Ishikawa (cell line): ENCODE measurements around the gene GFY.

ENCODE experiments used
- CEBPB ChIP-seq: IDR thresholded peaks from 2 replicates; pipeline ENCODE4 v1.6.1; 2012
- CREB1 ChIP-seq: IDR thresholded peaks from 2 replicates; pipeline ENCODE4 v1.6.1; 2012; ENCODE audit warnings: low read depth
- EGR1 ChIP-seq: IDR thresholded peaks from 2 replicates; pipeline ENCODE4 v1.6.1; 2012
- EP300 ChIP-seq: IDR thresholded peaks from 2 replicates; pipeline ENCODE4 v1.6.1; 2012; ENCODE audit warnings: borderline replicate concordance
- FOXM1 ChIP-seq: IDR thresholded peaks from 2 replicates; pipeline ENCODE4 v1.6.1; 2012; ENCODE audit warnings: low read depth, borderline replicate concordance
- NFIC ChIP-seq: IDR thresholded peaks from 2 replicates; pipeline ENCODE4 v1.6.1; 2012
- RAD21 ChIP-seq: IDR thresholded peaks from 2 replicates; pipeline ENCODE4 v1.6.1; 2012; ENCODE audit warnings: low read depth
- TAF1 ChIP-seq: IDR thresholded peaks from 2 replicates; pipeline ENCODE4 v1.6.1; 2012; ENCODE audit warnings: low read depth, mild to moderate bottlenecking
- TCF12 ChIP-seq: IDR thresholded peaks from 2 replicates; pipeline ENCODE4 v1.6.1; 2012; ENCODE audit warnings: low read depth
- TEAD4 ChIP-seq: IDR thresholded peaks from 2 replicates; pipeline ENCODE4 v1.6.1; 2012
- YY1 ChIP-seq: IDR thresholded peaks from 2 replicates; pipeline ENCODE4 v1.6.1; 2012; ENCODE audit warnings: low read depth
- ZBTB7A ChIP-seq: IDR thresholded peaks from 2 replicates; pipeline ENCODE4 v1.6.1; 2012; ENCODE audit warnings: low read depth
- TF ChIP-seq, protein P1 (sequence below): IDR thresholded peaks from 2 replicates; pipeline ENCODE4 v1.6.1; 2012; ENCODE audit warnings: low read depth, mild to moderate bottlenecking
- TF ChIP-seq, protein P2 (sequence below): IDR thresholded peaks from 2 replicates; pipeline ENCODE4 v1.6.1; 2012
- TF ChIP-seq, protein P3 (sequence below): IDR thresholded peaks from 2 replicates; pipeline ENCODE4 v1.6.1; 2012

Gene GFY

DNA sequence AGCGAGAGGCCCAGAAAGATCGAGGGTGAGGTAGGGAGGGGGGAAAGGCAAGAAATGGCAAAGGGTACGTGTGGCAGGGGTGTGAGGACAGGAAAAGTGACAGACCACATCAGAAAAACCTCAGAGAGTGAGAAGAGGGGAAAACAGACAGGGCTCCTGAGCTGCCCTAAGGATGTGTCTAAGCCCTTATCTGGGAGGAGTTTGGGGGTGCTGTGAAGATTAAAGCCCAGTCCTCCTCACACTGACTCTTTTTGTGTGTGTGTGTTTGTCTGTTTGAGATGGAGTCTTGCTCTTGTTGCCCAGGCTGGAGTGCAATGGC lies 1.2 kb upstream of the GFY start:
- TF ChIP-seq RAD21, result no peak
- TF ChIP-seq, protein P1, sequence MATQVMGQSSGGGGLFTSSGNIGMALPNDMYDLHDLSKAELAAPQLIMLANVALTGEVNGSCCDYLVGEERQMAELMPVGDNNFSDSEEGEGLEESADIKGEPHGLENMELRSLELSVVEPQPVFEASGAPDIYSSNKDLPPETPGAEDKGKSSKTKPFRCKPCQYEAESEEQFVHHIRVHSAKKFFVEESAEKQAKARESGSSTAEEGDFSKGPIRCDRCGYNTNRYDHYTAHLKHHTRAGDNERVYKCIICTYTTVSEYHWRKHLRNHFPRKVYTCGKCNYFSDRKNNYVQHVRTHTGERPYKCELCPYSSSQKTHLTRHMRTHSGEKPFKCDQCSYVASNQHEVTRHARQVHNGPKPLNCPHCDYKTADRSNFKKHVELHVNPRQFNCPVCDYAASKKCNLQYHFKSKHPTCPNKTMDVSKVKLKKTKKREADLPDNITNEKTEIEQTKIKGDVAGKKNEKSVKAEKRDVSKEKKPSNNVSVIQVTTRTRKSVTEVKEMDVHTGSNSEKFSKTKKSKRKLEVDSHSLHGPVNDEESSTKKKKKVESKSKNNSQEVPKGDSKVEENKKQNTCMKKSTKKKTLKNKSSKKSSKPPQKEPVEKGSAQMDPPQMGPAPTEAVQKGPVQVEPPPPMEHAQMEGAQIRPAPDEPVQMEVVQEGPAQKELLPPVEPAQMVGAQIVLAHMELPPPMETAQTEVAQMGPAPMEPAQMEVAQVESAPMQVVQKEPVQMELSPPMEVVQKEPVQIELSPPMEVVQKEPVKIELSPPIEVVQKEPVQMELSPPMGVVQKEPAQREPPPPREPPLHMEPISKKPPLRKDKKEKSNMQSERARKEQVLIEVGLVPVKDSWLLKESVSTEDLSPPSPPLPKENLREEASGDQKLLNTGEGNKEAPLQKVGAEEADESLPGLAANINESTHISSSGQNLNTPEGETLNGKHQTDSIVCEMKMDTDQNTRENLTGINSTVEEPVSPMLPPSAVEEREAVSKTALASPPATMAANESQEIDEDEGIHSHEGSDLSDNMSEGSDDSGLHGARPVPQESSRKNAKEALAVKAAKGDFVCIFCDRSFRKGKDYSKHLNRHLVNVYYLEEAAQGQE, result no peak
- TF ChIP-seq CREB1, result no peak
- no peak for TF ChIP-seq FOXM1
- no peak for TF ChIP-seq TEAD4
- TF ChIP-seq, protein P2, sequence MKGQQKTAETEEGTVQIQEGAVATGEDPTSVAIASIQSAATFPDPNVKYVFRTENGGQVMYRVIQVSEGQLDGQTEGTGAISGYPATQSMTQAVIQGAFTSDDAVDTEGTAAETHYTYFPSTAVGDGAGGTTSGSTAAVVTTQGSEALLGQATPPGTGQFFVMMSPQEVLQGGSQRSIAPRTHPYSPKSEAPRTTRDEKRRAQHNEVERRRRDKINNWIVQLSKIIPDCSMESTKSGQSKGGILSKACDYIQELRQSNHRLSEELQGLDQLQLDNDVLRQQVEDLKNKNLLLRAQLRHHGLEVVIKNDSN, result no peak
- TF ChIP-seq EGR1, result no peak
- TF ChIP-seq, protein P3, sequence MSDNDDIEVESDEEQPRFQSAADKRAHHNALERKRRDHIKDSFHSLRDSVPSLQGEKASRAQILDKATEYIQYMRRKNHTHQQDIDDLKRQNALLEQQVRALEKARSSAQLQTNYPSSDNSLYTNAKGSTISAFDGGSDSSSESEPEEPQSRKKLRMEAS, result no peak
- no peak for TF ChIP-seq YY1
- TF ChIP-seq EP300, result no peak

DNA sequence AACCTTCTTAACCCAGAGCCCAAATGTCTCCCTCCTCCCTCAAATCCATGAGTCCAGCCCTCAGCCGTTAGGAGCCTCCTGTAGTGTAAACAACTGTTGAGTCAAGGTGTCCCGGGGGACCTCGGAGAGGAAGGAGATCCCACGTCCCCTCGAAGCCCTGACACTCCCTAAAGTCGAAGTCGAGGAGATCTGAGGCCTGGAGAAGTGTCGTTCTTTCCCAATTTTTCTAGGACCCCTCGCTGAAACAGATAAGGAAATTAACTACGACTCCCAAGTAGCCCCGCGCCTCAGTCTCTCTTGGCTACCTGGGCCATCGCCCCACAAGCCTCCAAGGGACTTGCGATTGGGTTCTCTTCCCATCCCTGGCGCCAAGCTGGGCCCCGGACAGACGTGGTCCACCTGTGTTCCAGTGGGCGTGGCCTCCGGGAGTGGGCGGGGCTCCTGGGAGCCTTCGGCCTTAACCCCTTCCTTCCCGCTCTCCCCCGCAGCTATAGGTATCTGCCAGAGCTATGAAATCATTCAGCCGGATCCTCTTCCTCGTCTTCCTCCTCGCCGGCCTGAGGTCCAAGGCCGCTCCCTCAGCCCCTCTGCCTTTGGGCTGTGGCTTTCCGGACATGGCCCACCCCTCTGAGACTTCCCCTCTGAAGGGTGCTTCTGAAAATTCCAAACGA lies 869 bp downstream of the GFY start:
- TF ChIP-seq NFIC, result no peak
- TF ChIP-seq, protein P3, result 0 out of 2 replicates have a peak, but pooled peaks have one; percentile 24

DNA sequence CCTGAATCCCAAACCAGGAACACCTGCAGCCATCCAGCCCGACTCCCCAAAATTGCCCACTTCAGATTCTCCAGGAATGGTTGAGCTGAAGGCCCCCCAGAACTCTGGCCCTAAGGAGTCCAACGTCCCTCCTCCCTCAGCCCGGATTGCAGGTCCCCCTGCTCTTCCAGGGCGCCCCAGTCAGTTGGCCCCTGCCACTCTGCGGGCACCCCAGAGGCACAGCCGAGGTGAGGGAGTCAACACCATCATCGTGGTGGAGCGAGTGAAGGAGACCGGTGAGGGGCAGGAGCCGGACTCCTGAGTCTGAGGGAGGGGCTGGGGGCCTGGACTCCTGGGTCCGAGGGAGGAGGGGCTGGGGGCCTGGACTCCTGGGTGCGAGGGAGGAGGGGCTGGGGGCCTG lies 2.2 kb downstream of the GFY start:
- TF ChIP-seq FOXM1 (no peak), CREB1 (no peak), TAF1 (no peak), CEBPB (no peak), TCF12 (no peak), EGR1 (no peak), NFIC (no peak), EP300 (no peak), YY1 (no peak), RAD21 (no peak), ZBTB7A (no peak), TEAD4 (no peak)
- TF ChIP-seq, protein P1, result no peak
- TF ChIP-seq, protein P2, result no peak
- TF ChIP-seq, protein P3, result no peak

DNA sequence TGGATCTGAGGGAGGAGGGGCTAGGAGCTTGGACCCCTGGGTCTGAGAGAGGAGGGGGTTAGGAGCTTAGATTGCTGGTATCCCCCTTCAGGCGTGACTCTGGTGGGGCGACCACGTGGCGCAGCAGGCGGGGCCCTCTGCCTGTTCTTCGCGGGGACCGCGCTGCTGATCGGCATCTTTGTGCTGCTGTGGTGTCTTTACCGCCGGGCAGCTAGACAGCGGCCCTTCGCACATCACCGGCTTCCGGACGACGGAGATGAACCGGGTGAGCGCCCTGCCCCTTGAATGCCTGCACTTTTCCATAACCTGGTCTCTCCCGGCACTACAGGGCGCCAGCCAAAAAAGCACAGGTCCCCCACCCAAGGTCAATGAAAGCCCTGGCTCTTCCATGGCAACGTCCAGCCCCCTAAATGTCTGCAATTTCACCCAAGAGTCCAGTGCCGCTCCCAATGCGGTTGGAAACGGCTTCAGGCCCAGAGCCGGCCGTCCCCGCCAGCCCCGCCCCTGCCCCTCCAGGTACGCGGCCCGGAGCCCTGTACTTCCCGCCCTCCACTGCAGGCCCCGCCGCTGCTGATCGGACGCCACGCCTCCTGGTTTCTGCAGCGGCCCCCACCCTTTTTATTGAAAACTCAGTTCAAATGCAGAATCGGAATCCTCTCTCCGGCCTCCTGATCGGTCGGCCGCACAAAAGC lies 2.8 kb downstream of the GFY start:
- TF ChIP-seq RAD21 (no peak), TAF1 (no peak), CEBPB (no peak), ZBTB7A (no peak), NFIC (no peak), CREB1 (no peak), FOXM1 (no peak), TEAD4 (no peak)
- TF ChIP-seq, protein P3, result peak; percentile 68
- TF ChIP-seq, protein P1, result no peak
- TF ChIP-seq, protein P2, result peak; percentile 47
